GM10266 (cell line): ENCODE results near the gene ST6GALNAC3.

Experiments
- DNase-seq: peaks from one replicate; pipeline ENCODE4 v3.0.0; 2012; ENCODE audit errors: extremely low spot score
- CTCF ChIP-seq: IDR thresholded peaks from 2 replicates; pipeline ENCODE4 v1.5.1; 2012; ENCODE audit warnings: mild to moderate bottlenecking, low read depth; ENCODE audit not compliant: control insufficient read depth, insufficient read depth; ENCODE audit errors: missing control alignments

ST6GALNAC3 gene

DNA sequence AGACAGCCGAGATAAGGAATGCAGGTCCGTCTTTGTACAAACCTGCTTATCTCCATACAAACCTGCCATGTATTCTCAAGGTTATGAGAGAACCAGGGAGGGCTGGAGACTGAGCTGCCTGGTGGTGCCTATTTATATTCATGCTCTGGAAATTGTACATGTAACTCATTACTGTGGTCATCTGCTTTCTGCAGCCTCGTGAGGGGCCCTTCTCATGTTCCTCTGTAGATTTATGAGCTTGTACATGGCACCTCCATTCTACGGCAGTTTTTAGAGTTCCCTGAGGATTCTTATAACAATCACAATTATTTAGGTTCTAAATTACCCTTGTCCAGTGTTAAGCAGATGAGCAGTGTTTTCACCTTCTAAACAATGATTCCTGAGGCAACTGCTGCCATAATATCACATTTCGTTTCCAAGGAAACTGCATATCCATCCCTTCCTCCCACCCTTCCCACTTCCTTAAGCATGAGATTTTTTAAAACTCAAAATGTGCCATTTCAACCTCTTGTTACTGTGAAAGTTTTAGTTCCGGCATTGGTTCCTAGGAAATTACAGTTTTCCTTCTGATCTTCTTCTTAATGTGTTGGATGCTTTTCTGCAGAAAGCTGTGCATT, 112.1 kb downstream of the ST6GALNAC3 start:
- DNase-seq = no peak
- no peak for TF ChIP-seq CTCF

DNA sequence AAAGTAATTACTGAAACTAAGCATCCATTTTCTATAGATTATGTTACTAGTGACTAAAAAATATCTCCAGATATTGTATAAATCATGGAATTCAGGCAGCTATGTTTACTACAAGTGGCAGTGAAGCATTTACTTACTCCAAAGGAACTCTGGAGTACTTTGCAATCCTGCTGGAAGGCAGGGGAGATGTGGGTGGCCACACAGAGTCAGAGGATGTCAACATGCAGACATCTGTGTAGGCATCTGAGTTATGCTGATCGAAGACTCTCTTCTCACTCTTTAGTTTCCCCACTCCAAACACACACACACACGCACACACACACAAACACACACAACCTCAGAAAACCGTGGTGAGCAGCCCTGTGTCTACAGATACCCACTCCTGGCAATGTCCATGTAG, 112.9 kb downstream of the ST6GALNAC3 start:
- no peak for TF ChIP-seq CTCF
- DNase-seq = no peak

GRCh38 chr1:76189310-76189709, 114.8 kb downstream of the ST6GALNAC3 start:
- no peak for TF ChIP-seq CTCF
- no peak for DNase-seq

GRCh38 chr1:76190749-76191424, 116.3 kb downstream of the ST6GALNAC3 start:
- TF ChIP-seq CTCF = no peak
- DNase-seq = no peak

DNA sequence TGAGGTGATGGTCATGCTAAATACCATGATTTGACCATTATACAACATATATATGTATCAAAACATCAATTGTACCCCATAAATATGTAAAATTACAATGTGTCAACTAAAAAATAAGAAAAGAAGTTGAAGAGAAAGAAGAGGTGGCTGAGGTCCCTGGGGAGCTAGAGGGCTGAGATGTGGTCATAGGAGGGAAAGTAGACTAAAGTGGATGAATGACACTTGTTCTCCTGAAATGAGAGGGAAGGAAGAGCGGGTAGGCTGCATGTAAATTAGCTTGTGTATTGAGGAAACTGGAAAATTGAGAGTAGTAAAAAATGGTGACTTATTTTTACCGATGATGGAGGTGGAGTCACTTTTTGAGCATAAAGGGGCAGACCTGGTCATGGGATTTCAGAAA, 117.0 kb downstream of the ST6GALNAC3 start:
- no peak for TF ChIP-seq CTCF
- no peak for DNase-seq

DNA sequence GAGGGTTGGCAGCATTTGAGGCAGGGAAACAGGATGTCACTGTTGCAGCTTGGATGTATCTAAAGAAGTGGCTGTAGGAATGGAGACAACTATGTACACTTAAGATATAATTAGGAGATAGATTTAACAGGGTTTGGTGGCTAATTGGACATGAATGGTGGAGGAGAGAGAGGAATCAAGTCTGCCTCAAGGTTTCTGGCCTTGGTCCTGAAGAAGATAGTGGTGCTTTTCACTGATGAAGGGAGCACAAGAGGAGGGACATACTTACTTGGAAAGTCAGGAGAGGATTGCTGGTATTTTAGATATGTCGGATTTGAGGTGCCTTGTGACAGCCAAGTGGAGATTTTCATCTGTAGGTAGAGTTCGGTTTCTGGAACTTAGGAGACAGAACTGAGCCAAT, 123.9 kb downstream of the ST6GALNAC3 start:
- no peak for TF ChIP-seq CTCF
- DNase-seq = no peak

DNA sequence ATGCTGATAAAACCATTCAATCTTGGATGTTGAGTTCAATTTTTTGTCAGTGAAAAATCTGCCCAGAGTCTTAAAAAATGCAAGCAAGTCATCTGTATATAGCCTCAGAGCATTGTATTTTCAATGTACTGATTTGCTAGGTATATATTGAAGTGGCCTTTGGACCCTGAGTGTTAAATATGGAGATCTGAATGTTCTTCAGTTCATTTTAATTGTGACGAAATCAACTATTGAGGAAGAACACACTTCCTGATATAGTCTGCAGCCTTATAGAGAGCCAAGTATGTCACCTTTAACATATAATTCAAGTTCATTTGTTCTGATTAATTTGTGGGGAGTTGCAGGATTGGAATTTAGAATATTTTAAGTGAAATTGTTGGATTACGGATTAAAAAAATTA, 128.1 kb downstream of the ST6GALNAC3 start:
- no peak for TF ChIP-seq CTCF
- DNase-seq = no peak
